GM12892 (cell line): ENCODE results near the gene GPR157.

Experiments used
- POLR2A ChIP-seq: IDR thresholded peaks from 2 replicates; pipeline ENCODE4 v1.6.1; 2011; ENCODE audit warnings: low read depth, low read length, control low read depth
- POLR2AphosphoS5 ChIP-seq: IDR thresholded peaks from 2 replicates; pipeline ENCODE4 v1.6.1; 2011; ENCODE audit warnings: low read depth, low read length, control low read depth
- TAF1 ChIP-seq: IDR thresholded peaks from 2 replicates; pipeline ENCODE4 v1.6.1; 2011; ENCODE audit warnings: low read depth, mild to moderate bottlenecking, control low read depth, low read length, borderline replicate concordance

GRCh38 chr1:9069326-9070100 is 59.4 kb downstream of the GPR157 start, which contains the start of gene SLC2A5:
- peak; percentile 90 for TF ChIP-seq POLR2AphosphoS5
- TF ChIP-seq POLR2A = peak; percentile 90
- TF ChIP-seq TAF1 = peak; percentile 14; the same call in 1 of the 2 replicates
